Measurements from ENCODE around the gene THAP7.

The THAP7 gene

GRCh38 chr22:20981787-20982562 is 19.9 kb downstream of the THAP7 start, which contains the start of gene LZTR1:
TSS of gene LZTR1 (plus strand) at chr22:20982297. CDS start at chr22:20982372, 75 bp downstream.
- H3K4me3 ChIP-seq (ENCODE audit: low read length), result peak within 1 kb of the TSS; percentile 81
- peak; percentile 72 for TF ChIP-seq CTCF (conservative IDR thresholded peaks at IDR 0.05; ENCODE audit: low read depth, low read length)
- DNase-seq (ENCODE audit: low read depth), result no peak

GRCh38 chr22:20980938-20981722 is 20.8 kb downstream of the THAP7 start:
- DNase-seq (ENCODE audit: low read depth), result no peak
- no peak for TF ChIP-seq CTCF (conservative IDR thresholded peaks at IDR 0.05; ENCODE audit: low read depth, low read length)
- peak overlapping the region; percentile 81 for H3K4me3 ChIP-seq (ENCODE audit: low read length)

- no peak for DNase-seq (ENCODE audit: low read depth)
- no peak for TF ChIP-seq CTCF (conservative IDR thresholded peaks at IDR 0.05; ENCODE audit: low read depth, low read length)
- no peak overlapping the region for H3K4me3 ChIP-seq (ENCODE audit: low read length)
Observed at GRCh38 chr22:20980523-20980922, 21.4 kb downstream of the THAP7 start.

- DNase-seq (ENCODE audit: low read depth), result no peak
- no peak for TF ChIP-seq CTCF (conservative IDR thresholded peaks at IDR 0.05; ENCODE audit: low read depth, low read length)
- peak overlapping the region; percentile 24 for H3K4me3 ChIP-seq (ENCODE audit: low read length)
Observed at GRCh38 chr22:20979940-20980453, 21.9 kb downstream of the THAP7 start.

GRCh38 chr22:20979243-20979809 is 22.6 kb downstream of the THAP7 start:
- peak; percentile 62 for DNase-seq (ENCODE audit: low read depth)
- no peak for TF ChIP-seq CTCF (conservative IDR thresholded peaks at IDR 0.05; ENCODE audit: low read depth, low read length)
- H3K4me3 ChIP-seq (ENCODE audit: low read length), result peak overlapping the region; percentile 24

- no peak for DNase-seq (ENCODE audit: low read depth)
- H3K4me3 ChIP-seq (ENCODE audit: low read length), result no peak overlapping the region
- TF ChIP-seq CTCF (conservative IDR thresholded peaks at IDR 0.05; ENCODE audit: low read depth, low read length), result no peak
Observed at GRCh38 chr22:20978419-20978818, 23.5 kb downstream of the THAP7 start.
